ENCODE measurements around the gene ASB17.
"Not testable (repeated sequence)": the region's sequence is repeated elsewhere in the genome, so short reads cannot be mapped to it uniquely, and the experiment has no call there.

The ASB17 gene, protein sequence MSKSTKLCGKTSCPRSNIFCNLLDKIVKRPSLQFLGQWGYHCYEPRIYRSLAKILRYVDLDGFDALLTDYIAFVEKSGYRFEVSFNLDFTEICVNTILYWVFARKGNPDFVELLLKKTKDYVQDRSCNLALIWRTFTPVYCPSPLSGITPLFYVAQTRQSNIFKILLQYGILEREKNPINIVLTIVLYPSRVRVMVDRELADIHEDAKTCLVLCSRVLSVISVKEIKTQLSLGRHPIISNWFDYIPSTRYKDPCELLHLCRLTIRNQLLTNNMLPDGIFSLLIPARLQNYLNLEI

DNA sequence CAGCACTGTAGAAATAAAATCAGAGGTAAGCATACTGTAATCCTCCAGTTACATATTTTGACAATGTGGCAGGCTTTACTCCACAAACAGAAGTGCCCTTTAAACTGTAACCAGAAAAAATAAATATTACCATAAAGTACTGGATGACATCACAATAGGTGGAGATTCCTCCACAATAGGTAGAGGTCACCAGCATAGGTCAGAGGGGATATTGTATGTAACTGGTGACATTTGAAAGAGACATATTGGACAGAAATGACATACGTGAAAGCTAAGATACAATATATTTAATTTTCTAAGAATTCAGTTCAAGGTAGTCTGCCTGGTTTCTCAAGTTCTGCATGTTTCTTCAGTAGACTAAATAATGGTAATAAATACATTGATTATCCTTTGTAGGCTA lies at the start of gene ASB17:
Gene ASB17, minus strand, starts transcription at position 101 of the 400 bp plus-strand sequence. CDS start 113 bp downstream, outside the sequence.
- H3K27me3 Mint-ChIP-seq = peaks cover 10% of the 10 kb centered on the region
- H3K27ac Mint-ChIP-seq = no peak within 1 kb of the TSS
- H3K4me3 Mint-ChIP-seq = no peak within 1 kb of the TSS
- DNase-seq (no peak), ATAC-seq (no peak)
- H3K9me3 Mint-ChIP-seq = no peaks in the 10 kb centered on the region
- H3K36me3 Mint-ChIP-seq (ENCODE audit: low read depth) = no peaks in the 10 kb centered on the region
- H3K4me1 Mint-ChIP-seq = no peaks in the 10 kb centered on the region

DNA sequence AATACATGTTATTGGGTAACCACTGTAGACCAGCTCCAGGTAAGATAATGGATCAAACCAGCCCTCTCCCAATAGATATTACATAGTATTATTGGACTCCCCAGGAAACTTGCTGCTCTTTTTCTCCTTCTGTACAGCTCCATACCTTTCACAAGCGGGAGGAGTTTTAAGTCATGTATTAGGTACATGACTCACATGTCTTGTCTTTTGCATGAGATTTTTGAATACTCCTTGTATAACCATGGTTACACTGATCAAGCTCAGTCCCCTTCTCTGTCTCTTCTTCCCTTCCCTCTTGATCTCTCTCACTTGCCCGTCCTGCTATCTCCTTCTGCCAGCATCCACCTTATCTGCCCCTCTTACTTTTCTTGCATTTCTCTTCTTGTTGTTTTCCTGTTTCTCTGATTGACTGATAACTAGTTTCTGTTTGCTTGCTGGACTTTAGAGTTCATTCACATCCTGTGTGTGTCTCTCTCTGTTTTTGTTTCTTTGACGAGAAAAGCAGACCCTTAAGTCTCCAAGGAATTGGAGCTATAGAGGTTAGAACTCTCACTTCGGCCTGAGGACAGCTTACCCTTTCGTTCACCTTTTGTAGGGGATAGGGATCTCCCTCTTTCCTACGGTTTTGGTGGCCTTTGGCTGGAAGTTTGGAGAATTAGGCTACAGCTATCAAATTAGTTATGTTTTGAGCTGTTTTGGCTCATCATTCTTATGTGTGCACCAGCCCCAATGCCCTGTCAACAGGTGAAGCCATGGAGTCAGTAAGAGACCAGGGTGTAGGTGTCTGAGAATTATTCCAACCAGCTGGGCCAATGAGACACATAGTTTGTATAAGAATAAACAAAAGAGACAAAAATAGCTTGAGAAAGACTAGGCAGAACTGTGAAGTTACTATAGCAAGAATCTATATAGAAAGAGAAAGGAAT lies 49.0 kb upstream of the ASB17 start:
- Mint-ChIP-seq H3K27ac (no peak overlapping the region), H3K27me3 (no peaks in the 10 kb centered on the region), H3K36me3 (ENCODE audit: low read depth) (no peaks in the 10 kb centered on the region), H3K4me3 (no peak overlapping the region), H3K9me3 (peaks cover 7% of the 10 kb centered on the region), H3K4me1 (no peaks in the 10 kb centered on the region)
- ATAC-seq (no peak), DNase-seq (no peak)

- H3K27me3 Mint-ChIP-seq = peaks cover 7% of the 10 kb centered on the region
- no peak overlapping the region for H3K27ac Mint-ChIP-seq
- DNase-seq (no peak), ATAC-seq (no peak)
- no peak overlapping the region for H3K4me3 Mint-ChIP-seq
- H3K4me1 Mint-ChIP-seq = no peaks in the 10 kb centered on the region
- no peaks in the 10 kb centered on the region for H3K9me3 Mint-ChIP-seq
- H3K36me3 Mint-ChIP-seq (ENCODE audit: low read depth) = no peaks in the 10 kb centered on the region
Observed at GRCh38 chr1:75970631-75971030, 38.4 kb upstream of the ASB17 start.

GRCh38 chr1:75969550-75969949 lies 37.3 kb upstream of the ASB17 start:
- peaks cover 5% of the 10 kb centered on the region for H3K27me3 Mint-ChIP-seq
- no peaks in the 10 kb centered on the region for H3K36me3 Mint-ChIP-seq (ENCODE audit: low read depth)
- H3K4me1 Mint-ChIP-seq = no peaks in the 10 kb centered on the region
- H3K4me3 Mint-ChIP-seq = no peak overlapping the region
- H3K9me3 Mint-ChIP-seq = no peaks in the 10 kb centered on the region
- no peak for ATAC-seq
- DNase-seq = no peak
- no peak overlapping the region for H3K27ac Mint-ChIP-seq

DNA sequence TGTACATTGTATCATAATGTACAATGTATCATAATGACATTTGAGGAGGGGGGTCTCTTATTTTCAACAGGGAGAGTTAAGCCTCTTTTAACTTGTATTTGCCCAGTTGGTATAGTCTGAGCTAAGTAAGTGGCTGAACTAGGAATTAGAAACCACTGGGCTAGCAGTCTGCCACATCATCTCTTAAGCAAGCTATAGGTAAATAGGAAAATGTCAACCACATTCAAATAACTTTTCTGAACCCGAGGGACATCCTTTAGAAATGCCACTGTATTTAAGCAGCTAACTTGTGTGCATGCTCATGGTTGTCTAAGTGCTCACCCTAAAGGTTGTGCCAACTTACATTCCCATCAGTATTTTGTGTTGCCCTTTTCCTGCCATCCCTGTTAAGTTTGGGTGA lies 35.5 kb upstream of the ASB17 start:
- Mint-ChIP-seq H3K9me3 (no peaks in the 10 kb centered on the region), H3K27me3 (peaks cover 6% of the 10 kb centered on the region), H3K4me3 (no peak overlapping the region), H3K36me3 (ENCODE audit: low read depth) (no peaks in the 10 kb centered on the region), H3K27ac (no peak overlapping the region), H3K4me1 (no peaks in the 10 kb centered on the region)
- no peak for ATAC-seq
- DNase-seq = no peak

DNA sequence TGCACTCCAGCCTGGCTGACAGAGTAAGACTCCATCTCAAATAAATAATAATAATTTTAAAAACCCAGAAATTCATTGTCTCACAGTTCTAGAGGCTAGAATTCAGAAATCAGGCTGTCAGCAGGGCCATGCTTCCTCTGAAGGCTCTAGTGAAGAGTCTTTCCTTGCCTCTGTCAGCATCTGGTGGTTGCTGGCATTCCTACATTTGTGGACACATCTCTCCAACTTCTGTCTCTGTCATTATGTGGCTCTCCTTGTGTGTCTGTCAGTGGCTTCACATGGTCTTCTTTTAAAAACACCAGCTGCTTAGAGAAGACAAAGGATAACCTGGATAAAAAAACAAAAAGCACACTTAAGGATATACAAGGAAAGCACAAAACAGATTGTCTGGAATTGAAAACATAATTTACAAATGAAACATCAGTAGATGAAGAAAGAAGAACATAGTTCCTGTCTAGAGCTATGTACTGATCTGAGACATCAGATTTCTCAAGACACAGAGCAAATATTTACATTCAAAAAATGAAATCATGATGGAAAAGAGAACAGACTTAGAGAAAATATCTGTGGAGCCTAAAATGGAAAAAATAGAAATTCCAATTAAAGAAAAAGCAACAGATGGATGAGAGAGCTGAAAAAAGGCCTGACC lies 32.7 kb upstream of the ASB17 start:
- ATAC-seq (no peak), DNase-seq (no peak)
- Mint-ChIP-seq H3K4me1 (no peaks in the 10 kb centered on the region), H3K27me3 (peaks cover 6% of the 10 kb centered on the region), H3K4me3 (no peak overlapping the region), H3K36me3 (ENCODE audit: low read depth) (no peaks in the 10 kb centered on the region), H3K9me3 (no peaks in the 10 kb centered on the region), H3K27ac (no peak overlapping the region)

GRCh38 chr1:75964110-75964759 lies 32.0 kb upstream of the ASB17 start:
- H3K27me3 Mint-ChIP-seq; H3K4me1 Mint-ChIP-seq; H3K9me3 Mint-ChIP-seq; H3K4me3 Mint-ChIP-seq; ATAC-seq; H3K36me3 Mint-ChIP-seq (ENCODE audit: low read depth); H3K27ac Mint-ChIP-seq; DNase-seq: not testable (repeated sequence)

DNA sequence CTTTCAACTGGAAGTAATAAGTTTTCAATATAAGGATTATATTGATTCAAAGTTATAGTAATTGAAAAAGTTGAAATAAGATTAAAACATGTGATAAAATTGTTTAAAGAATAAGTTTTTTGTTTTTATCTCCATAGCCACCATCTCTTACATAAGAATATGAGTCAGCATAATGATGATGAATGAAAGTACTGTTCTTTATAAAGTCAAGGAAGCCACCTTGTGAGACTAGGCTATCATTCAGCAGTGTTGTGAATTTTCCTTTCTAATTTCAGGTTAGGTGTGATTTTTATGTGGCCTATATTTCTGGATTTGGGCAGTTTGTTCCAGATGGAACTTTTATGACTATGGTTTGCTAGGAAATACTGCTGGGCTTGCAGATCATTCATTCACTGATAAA lies 22.4 kb upstream of the ASB17 start:
- Mint-ChIP-seq H3K36me3 (ENCODE audit: low read depth) (no peaks in the 10 kb centered on the region), H3K4me3 (no peak overlapping the region), H3K4me1 (no peaks in the 10 kb centered on the region), H3K27ac (no peak overlapping the region), H3K27me3 (no peaks in the 10 kb centered on the region), H3K9me3 (no peaks in the 10 kb centered on the region)
- no peak for ATAC-seq
- no peak for DNase-seq

GRCh38 chr1:75953461-75953860 lies 21.3 kb upstream of the ASB17 start:
- DNase-seq (no peak), ATAC-seq (no peak)
- Mint-ChIP-seq H3K4me3 (no peak overlapping the region), H3K4me1 (no peaks in the 10 kb centered on the region), H3K27ac (no peak overlapping the region), H3K9me3 (no peaks in the 10 kb centered on the region), H3K27me3 (no peaks in the 10 kb centered on the region), H3K36me3 (ENCODE audit: low read depth) (no peaks in the 10 kb centered on the region)

DNA sequence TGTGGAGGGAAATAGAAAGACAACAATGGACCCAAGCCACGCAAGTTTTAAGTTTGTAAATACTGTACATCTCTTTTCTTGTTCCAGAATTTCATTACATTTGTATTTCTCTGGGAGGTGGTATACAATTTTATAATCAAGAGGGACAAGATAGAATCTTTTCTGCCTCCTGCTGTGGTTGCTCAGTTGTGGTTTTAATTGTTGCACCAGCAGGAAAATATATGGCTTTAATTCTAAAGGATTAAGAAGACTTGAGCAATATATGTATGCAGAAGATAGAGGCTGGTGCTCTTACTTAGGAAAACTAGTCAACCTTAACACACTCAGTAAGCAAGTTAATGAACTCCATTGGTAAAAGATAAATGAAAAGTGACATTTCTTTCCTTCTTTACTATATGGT lies 19.8 kb upstream of the ASB17 start:
- Mint-ChIP-seq H3K4me1 (no peaks in the 10 kb centered on the region), H3K27ac (no peak overlapping the region), H3K36me3 (ENCODE audit: low read depth) (no peaks in the 10 kb centered on the region), H3K27me3 (no peaks in the 10 kb centered on the region), H3K4me3 (no peak overlapping the region), H3K9me3 (peaks cover 4% of the 10 kb centered on the region)
- ATAC-seq (no peak), DNase-seq (no peak)

- Mint-ChIP-seq H3K36me3 (ENCODE audit: low read depth) (no peaks in the 10 kb centered on the region), H3K27ac (no peak overlapping the region), H3K4me3 (no peak overlapping the region), H3K9me3 (peaks cover 18% of the 10 kb centered on the region), H3K27me3 (no peaks in the 10 kb centered on the region), H3K4me1 (no peaks in the 10 kb centered on the region)
- ATAC-seq (no peak), DNase-seq (no peak)
Observed at GRCh38 chr1:75950176-75950575, 18.0 kb upstream of the ASB17 start.

- H3K4me3 Mint-ChIP-seq; DNase-seq; H3K27ac Mint-ChIP-seq; ATAC-seq; H3K27me3 Mint-ChIP-seq; H3K4me1 Mint-ChIP-seq; H3K36me3 Mint-ChIP-seq (ENCODE audit: low read depth): not testable (repeated sequence)
- H3K9me3 Mint-ChIP-seq = peaks cover 34% of the 10 kb centered on the region
Observed at GRCh38 chr1:75943037-75943436, 10.8 kb upstream of the ASB17 start.

GRCh38 chr1:75937034-75937433 lies 4.8 kb upstream of the ASB17 start:
- Mint-ChIP-seq H3K4me3 (no peak overlapping the region), H3K27ac (no peak overlapping the region), H3K9me3 (peaks cover 3% of the 10 kb centered on the region), H3K36me3 (ENCODE audit: low read depth) (no peaks in the 10 kb centered on the region), H3K27me3 (peaks cover 4% of the 10 kb centered on the region), H3K4me1 (no peaks in the 10 kb centered on the region)
- DNase-seq (no peak), ATAC-seq (no peak)

DNA sequence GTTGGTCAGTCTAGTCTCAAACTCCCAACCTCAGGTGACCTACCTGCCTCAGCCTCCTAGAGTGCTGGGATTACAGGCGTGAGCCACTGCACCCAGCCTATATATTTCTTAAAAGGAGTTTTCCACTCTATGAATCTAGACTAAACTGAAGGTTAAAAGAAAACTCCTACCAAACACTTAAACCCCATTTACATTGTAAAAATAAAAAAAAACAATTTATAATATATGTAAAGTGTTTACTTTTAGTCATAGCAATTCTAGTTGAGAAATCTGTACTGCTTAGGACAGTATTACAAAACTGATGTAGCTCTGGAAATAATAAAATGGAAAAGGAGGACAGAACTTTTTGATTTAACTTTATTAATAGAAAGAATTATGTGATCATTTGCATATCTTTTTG lies 9.5 kb downstream of the ASB17 start:
- ATAC-seq (no peak), DNase-seq (no peak)
- no peaks in the 10 kb centered on the region for H3K27me3 Mint-ChIP-seq
- no peaks in the 10 kb centered on the region for H3K4me1 Mint-ChIP-seq
- H3K4me3 Mint-ChIP-seq = no peak overlapping the region
- H3K9me3 Mint-ChIP-seq = no peaks in the 10 kb centered on the region
- no peak overlapping the region for H3K27ac Mint-ChIP-seq
- no peaks in the 10 kb centered on the region for H3K36me3 Mint-ChIP-seq (ENCODE audit: low read depth)

Data from activated naive CD8-positive, alpha-beta T cell treated with anti-CD3 and anti-CD28 coated beads, Interleukin-2, amount 50 U/mL, for 24 hours (primary cell).